IMR-90 (cell line): Measurements from ENCODE around the gene PRKD1. TPM values are rescaled to one million over a fixed set of nuclear protein-coding genes. Genes with fewer than 3 reads are reported as not detected.

Experiments used
- ATAC-seq: fragments of 200-7000 bp; cut with Tn5 transposase; 2 replicates; pipeline ENCODE4 v1.9.1; 2020; ENCODE audit warnings: low read depth, mild to moderate bottlenecking, moderate library complexity
- BruUV-seq: library from RNA; stranded (reverse); fragments of 400-500 nt; replicated peaks from 2 replicates; lab custom pipeline; 2021; lab: Mats Ljungman, UMichigan
- CTCF ChIA-PET: fragments of 300-600 bp; formaldehyde crosslinking; extraction: SDS; loops from one replicate; lab custom pipeline; 2021; ENCODE audit warnings: antibody characterized with exemption; lab: Yijun Ruan, JAX
- POLR2A ChIA-PET: fragments of 300-600 bp; sonication (Branson Sonifier 250); formaldehyde crosslinking; loops from one replicate; lab custom pipeline; 2022; ENCODE audit warnings: antibody characterized with exemption; ENCODE audit not compliant: unreplicated experiment; lab: Charles Lee
- DNase-seq: peaks from one replicate; pipeline ENCODE4 v3.0.0; 2013
- H2AFZ ChIP-seq: replicated peaks from 2 replicates; pipeline ENCODE3; 2013; ENCODE audit warnings: low read length, mild to moderate bottlenecking; ENCODE audit not compliant: poor library complexity
- H2AK5ac ChIP-seq: 2 replicates; pipeline ENCODE4 v1.6.1; 2013; ENCODE audit warnings: low read depth, low read length, inconsistent platforms
- H2AK9ac ChIP-seq: replicated peaks from 2 replicates; pipeline ENCODE3; 2013; ENCODE audit warnings: mild to moderate bottlenecking, low read depth, low read length, moderate library complexity; ENCODE audit not compliant: poor library complexity
- H2BK120ac ChIP-seq: 2 replicates; pipeline ENCODE4 v1.6.1; 2013; ENCODE audit warnings: low read depth, low read length, inconsistent platforms
- H2BK15ac ChIP-seq: 3 replicates; pipeline ENCODE4 v1.6.1; 2013; ENCODE audit warnings: low read depth, low read length, inconsistent platforms
- H2BK20ac ChIP-seq: 2 replicates; pipeline ENCODE4 v1.6.1; 2013; ENCODE audit warnings: low read depth, mild to moderate bottlenecking, inconsistent platforms, low read length, moderate library complexity
- H2BK5ac ChIP-seq: 2 replicates; pipeline ENCODE4 v1.6.1; 2013; ENCODE audit warnings: mild to moderate bottlenecking, low read depth, low read length, inconsistent platforms; ENCODE audit not compliant: poor library complexity, severe bottlenecking
- H3K14ac ChIP-seq: replicated peaks from 2 replicates; pipeline ENCODE4 v1.6.1; 2013; ENCODE audit warnings: low read depth, low read length, inconsistent platforms
- H3K18ac ChIP-seq: 2 replicates; pipeline ENCODE4 v1.6.1; 2013; ENCODE audit warnings: low read depth, low read length, control low read depth
- H3K23ac ChIP-seq: 2 replicates; pipeline ENCODE4 v1.6.1; 2013; ENCODE audit warnings: low read depth, low read length, inconsistent platforms
- H3K27ac ChIP-seq: 2 replicates; pipeline ENCODE4 v1.5.1; 2013; ENCODE audit warnings: mild to moderate bottlenecking, control low read depth, low read length; ENCODE audit not compliant: insufficient read depth
- H3K27me3 ChIP-seq: 2 replicates; pipeline ENCODE4 v1.6.1; 2013; ENCODE audit warnings: low read length; ENCODE audit not compliant: control insufficient read depth, insufficient read depth
- H3K36me3 ChIP-seq: 2 replicates; pipeline ENCODE4 v1.6.1; 2013; ENCODE audit warnings: low read length, mixed read lengths; ENCODE audit not compliant: control insufficient read depth, insufficient read depth
- H3K4ac ChIP-seq: 2 replicates; pipeline ENCODE4 v1.6.1; 2013; ENCODE audit warnings: low read depth, low read length, inconsistent platforms
- H3K4me1 ChIP-seq: 2 replicates; pipeline ENCODE4 v1.6.1; 2013; ENCODE audit warnings: low read length, mixed read lengths; ENCODE audit not compliant: control insufficient read depth, insufficient read depth
- H3K4me2 ChIP-seq: 2 replicates; pipeline ENCODE4 v1.6.1; 2013; ENCODE audit warnings: low read depth, mild to moderate bottlenecking, control low read depth, low read length, moderate library complexity
- H3K4me3 ChIP-seq: 2 replicates; pipeline ENCODE4 v1.5.1; 2013; ENCODE audit warnings: low read depth, mild to moderate bottlenecking, control low read depth, low read length, moderate library complexity; ENCODE audit not compliant: insufficient read depth
- H3K56ac ChIP-seq: 2 replicates; pipeline ENCODE4 v1.6.1; 2013; ENCODE audit warnings: low read length, inconsistent platforms; ENCODE audit not compliant: insufficient read depth; ENCODE audit errors: extremely low read depth
- H3K79me1 ChIP-seq, 2 experiments: 2 replicates each; pipeline ENCODE4 v1.6.1; 2013; ENCODE audit warnings: low read length in 2 of 2, inconsistent platforms in 1 of 2, low read depth in 1 of 2
- H3K9ac ChIP-seq: 2 replicates; pipeline ENCODE4 v1.6.1; 2013; ENCODE audit warnings: low read depth, low read length, control low read depth
- H3K9me1 ChIP-seq: 2 replicates; pipeline ENCODE4 v1.6.1; 2013; ENCODE audit warnings: low read length, inconsistent platforms; ENCODE audit not compliant: insufficient read depth
- H3K9me3 ChIP-seq: 2 replicates; pipeline ENCODE4 v1.6.1; 2013; ENCODE audit warnings: low read length; ENCODE audit not compliant: control insufficient read depth, insufficient read depth
- H4K20me1 ChIP-seq: 2 replicates; pipeline ENCODE4 v1.6.1; 2013; ENCODE audit warnings: low read length, inconsistent platforms; ENCODE audit not compliant: insufficient read depth
- H4K5ac ChIP-seq: 2 replicates; pipeline ENCODE4 v1.6.1; 2013; ENCODE audit warnings: mild to moderate bottlenecking, low read depth, low read length, control low read depth
- H4K8ac ChIP-seq, 2 experiments: 2 replicates each; pipeline ENCODE4 v1.6.1; 2013; ENCODE audit warnings: low read depth in 2 of 2, low read length in 2 of 2, control low read depth in 1 of 2, inconsistent platforms in 1 of 2
- H4K91ac ChIP-seq: 2 replicates; pipeline ENCODE4 v1.6.1; 2013; ENCODE audit warnings: low read depth, low read length, inconsistent platforms; ENCODE audit not compliant: insufficient read depth
- BHLHE40 ChIP-seq: fragments of 150-350 bp; IDR thresholded peaks from 2 replicates; pipeline ENCODE4 v1.6.1; 2016; ENCODE audit warnings: mild to moderate bottlenecking, low read depth, low read length
- CEBPB ChIP-seq: IDR thresholded peaks from 2 replicates; pipeline ENCODE4 v1.6.1; 2012; ENCODE audit warnings: low read depth, low read length, improper control_type of control experiment
- CHD1 ChIP-seq: IDR thresholded peaks from 2 replicates; pipeline ENCODE4 v1.6.1; 2012; ENCODE audit warnings: low read depth, low read length, improper control_type of control experiment
- CTCF ChIP-seq: conservative IDR thresholded peaks from 2 replicates; pipeline ENCODE4 v1.5.1; 2012; ENCODE audit warnings: mild to moderate bottlenecking, low read depth, low read length, improper control_type of control experiment
- FOS ChIP-seq: fragments of 150-350 bp; IDR thresholded peaks from 2 replicates; pipeline ENCODE4 v1.6.1; 2016; ENCODE audit warnings: low read depth, low read length
- MAFK ChIP-seq: IDR thresholded peaks from 2 replicates; pipeline ENCODE4 v1.6.1; 2012; ENCODE audit warnings: low read depth, low read length, improper control_type of control experiment
- MAZ ChIP-seq: IDR thresholded peaks from 2 replicates; pipeline ENCODE4 v1.6.1; 2012; ENCODE audit warnings: low read depth, mild to moderate bottlenecking, low read length, improper control_type of control experiment, moderate library complexity, borderline replicate concordance
- MXI1 ChIP-seq: IDR thresholded peaks from 2 replicates; pipeline ENCODE4 v1.6.1; 2012; ENCODE audit warnings: low read depth, mild to moderate bottlenecking, low read length, moderate library complexity, borderline replicate concordance
- NFE2L2 ChIP-seq: fragments of 150-350 bp; IDR thresholded peaks from 2 replicates; pipeline ENCODE4 v1.6.1; 2016; ENCODE audit warnings: low read depth, mild to moderate bottlenecking, low read length
- POLR2A ChIP-seq: IDR thresholded peaks from 2 replicates; pipeline ENCODE4 v1.6.1; 2012; ENCODE audit warnings: mild to moderate bottlenecking, low read depth, low read length
- RAD21 ChIP-seq: IDR thresholded peaks from 2 replicates; pipeline ENCODE4 v1.6.1; 2012; ENCODE audit warnings: low read length, improper control_type of control experiment
- RCOR1 ChIP-seq: IDR thresholded peaks from 2 replicates; pipeline ENCODE4 v1.6.1; 2012; ENCODE audit warnings: mild to moderate bottlenecking, low read length, improper control_type of control experiment; ENCODE audit not compliant: insufficient replicate concordance
- RFX5 ChIP-seq: IDR thresholded peaks from 2 replicates; pipeline ENCODE4 v1.8.0; 2012; ENCODE audit warnings: low read depth, mild to moderate bottlenecking, low read length, moderate library complexity
- SMC3 ChIP-seq: fragments of 150-350 bp; IDR thresholded peaks from 2 replicates; pipeline ENCODE4 v1.6.1; 2016; ENCODE audit warnings: low read depth, mild to moderate bottlenecking, antibody characterized with exemption, low read length, moderate library complexity
- USF2 ChIP-seq: fragments of 150-350 bp; IDR thresholded peaks from 2 replicates; pipeline ENCODE4 v1.6.1; 2017; ENCODE audit warnings: mild to moderate bottlenecking, antibody characterized with exemption, low read length, low read depth
- WGBS, 2 experiments: methylation state at CpG; one replicate each; pipeline versions ENCODE4 v1.1.5 to v1.1.7; 2013; ENCODE audit warnings: missing lambda C conversion rate in 2 of 2; ENCODE audit not compliant: insufficient read length in 1 of 2; ENCODE audit errors: extremely low coverage in 2 of 2; 5-methylcytosine and 5-hydroxymethylcytosine counted together
- dilution Hi-C: fragments of 300-500 bp; cut with HindIII; formaldehyde crosslinking; loops from one replicate; pipeline ENCODE4 v1.14.3; 2018; ENCODE audit warnings: low sequenced_read_pairs; ENCODE audit not compliant: unreplicated experiment
- in situ Hi-C: fragments of 300-500 bp; cut with MboI; formaldehyde crosslinking; loops from 3 replicates; pipeline ENCODE4 v1.14.3; 2019; ENCODE audit warnings: low sequenced_read_pairs, inconsistent platforms, mixed read lengths
- intact Hi-C: fragments of 100-400 bp; cut with micrococcal nuclease; formaldehyde crosslinking; loops from 2 replicates; pipeline ENCODE4 v1.10.0; 2022
- polyA plus RNA-seq, 3 experiments: library from polyadenylated mRNA; depleted of rRNA; stranded (reverse); fragments of >200 nt; gene quantifications; 2 replicates each; pipeline ENCODE4 v1.2.3, GENCODE V29; 2012; ENCODE audit warnings: low replicate concordance in 1 of 3
- total RNA-seq: library from RNA; depleted of rRNA; stranded (reverse); fragments of >200 nt; gene quantifications from 2 replicates; pipeline ENCODE4 v1.2.3, GENCODE V29; 2012

The PRKD1 gene
- total and polyA plus RNA-seq, 2 of the 4 experiments (the other 2 are of a cell fraction) = 12.9 to 14.2 TPM

- DNase-seq (no peak), ATAC-seq (no peak)
- Histone ChIP-seq H3K18ac (no peak overlapping the region), H4K20me1 (no peaks in the 10 kb centered on the region), H2BK15ac (no peak overlapping the region), H3K23ac (no peak overlapping the region), H3K9ac (no peak overlapping the region), H3K14ac (no peak overlapping the region), H2BK20ac (no peak overlapping the region), H2BK120ac (no peak overlapping the region), H4K5ac (no peak overlapping the region), H3K27me3 (no peaks in the 10 kb centered on the region), H2AK9ac (no peak overlapping the region), H3K4me3 (no peak overlapping the region), H3K27ac (no peak overlapping the region), H3K4ac (no peak overlapping the region), H2AK5ac (no peak overlapping the region), H2AFZ (no peak overlapping the region), H4K8ac (no peak overlapping the region), H3K9me3 (no peaks in the 10 kb centered on the region), H3K79me1 (no peaks in the 10 kb centered on the region), H3K4me1 (no peaks in the 10 kb centered on the region), H3K36me3 (peaks cover 4% of the 10 kb centered on the region), H3K56ac (no peak overlapping the region), H3K9me1 (no peaks in the 10 kb centered on the region), H3K4me2 (no peak overlapping the region), H2BK5ac (no peak overlapping the region), H4K91ac (no peak overlapping the region)
- intact Hi-C loops = no loop called here
- in situ Hi-C loops = no loop called here
- no TSS peak for BruUV-seq
- TF ChIP-seq FOS (no peak), CHD1 (no peak), NFE2L2 (no peak), SMC3 (no peak), USF2 (no peak), BHLHE40 (no peak), RCOR1 (no peak), CTCF (no peak), RFX5 (no peak), MAFK (no peak), MAZ (no peak), CEBPB (no peak), MXI1 (no peak), POLR2A (no peak), RAD21 (no peak)
- ChIA-PET POLR2A (no interaction called here), CTCF (no interaction called here)
- WGBS, 2 experiments = 80% methylated on average over 3 of the region's 5 CpGs; no CpG with 5 or more reads in 1 of the 2 experiments
- dilution Hi-C loops = no loop called here
Measured at GRCh38 chr14:29607169-29607568, 320.5 kb downstream of the PRKD1 start.
